Tibial nerve (tissue), 4 donors: ENCODE results near the gene WDR75.

Source experiments
- EP300 ChIP-seq, 2 donors: sonication (generic); formaldehyde crosslinking; IDR thresholded peaks; one replicate each; pipeline ENCODE4 v1.6.1; 2017; ENCODE audit warnings: antibody characterized with exemption in 2 of 2, mild to moderate bottlenecking in 1 of 2
- POLR2A ChIP-seq, 2 donors: fragments of 450-650 bp; IDR thresholded peaks; one replicate each; pipeline ENCODE4 v1.6.1; 2017; ENCODE audit warnings: antibody characterized with exemption in 2 of 2, mild to moderate bottlenecking in 2 of 2, moderate library complexity in 2 of 2
- TF ChIP-seq, protein P1 (sequence below), 5 experiments: fragments of 200-600 bp in 3 of 5; fragments of 450-650 bp in 2 of 5; sonication (generic) in 3 of 5; IDR thresholded peaks; one replicate each; pipeline ENCODE4 v1.5.1; 2016 to 2019; ENCODE audit warnings: antibody characterized with exemption in 5 of 5, mild to moderate bottlenecking in 3 of 5, moderate library complexity in 2 of 5

DNA sequence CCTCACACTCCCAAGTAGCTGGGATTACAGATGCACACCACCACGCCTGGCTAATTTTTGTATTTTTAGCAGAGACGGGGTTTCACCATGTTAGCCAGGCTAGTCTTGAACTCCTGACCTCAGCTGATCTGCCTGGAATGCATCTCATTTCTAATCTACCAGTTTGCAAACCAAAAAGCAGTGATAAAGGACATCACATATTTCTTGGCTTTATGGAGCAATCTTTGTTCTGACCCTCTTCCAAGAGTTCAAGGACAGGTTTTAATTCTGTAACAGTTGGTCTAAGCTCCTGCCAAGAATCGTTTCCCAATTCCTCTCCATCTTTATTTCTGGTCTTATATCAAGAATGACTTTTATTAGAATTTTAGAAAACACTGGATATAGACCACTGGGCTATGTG lies 71.6 kb downstream of the WDR75 start:
- TF ChIP-seq, protein P1, sequence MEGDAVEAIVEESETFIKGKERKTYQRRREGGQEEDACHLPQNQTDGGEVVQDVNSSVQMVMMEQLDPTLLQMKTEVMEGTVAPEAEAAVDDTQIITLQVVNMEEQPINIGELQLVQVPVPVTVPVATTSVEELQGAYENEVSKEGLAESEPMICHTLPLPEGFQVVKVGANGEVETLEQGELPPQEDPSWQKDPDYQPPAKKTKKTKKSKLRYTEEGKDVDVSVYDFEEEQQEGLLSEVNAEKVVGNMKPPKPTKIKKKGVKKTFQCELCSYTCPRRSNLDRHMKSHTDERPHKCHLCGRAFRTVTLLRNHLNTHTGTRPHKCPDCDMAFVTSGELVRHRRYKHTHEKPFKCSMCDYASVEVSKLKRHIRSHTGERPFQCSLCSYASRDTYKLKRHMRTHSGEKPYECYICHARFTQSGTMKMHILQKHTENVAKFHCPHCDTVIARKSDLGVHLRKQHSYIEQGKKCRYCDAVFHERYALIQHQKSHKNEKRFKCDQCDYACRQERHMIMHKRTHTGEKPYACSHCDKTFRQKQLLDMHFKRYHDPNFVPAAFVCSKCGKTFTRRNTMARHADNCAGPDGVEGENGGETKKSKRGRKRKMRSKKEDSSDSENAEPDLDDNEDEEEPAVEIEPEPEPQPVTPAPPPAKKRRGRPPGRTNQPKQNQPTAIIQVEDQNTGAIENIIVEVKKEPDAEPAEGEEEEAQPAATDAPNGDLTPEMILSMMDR (IDR thresholded peaks at IDR 0.05): no peak
- TF ChIP-seq POLR2A (IDR thresholded peaks at IDR 0.05) (no peak), EP300 (IDR thresholded peaks at IDR 0.05) (peak in 1 of 2 donors; percentile 46)
